Cardiac fibroblast (primary cell): ENCODE data around the gene RSPH9.
A peak's percentile ranks its signal among the peaks of the same experiment; 100 is the strongest.

Experiments
- DNase-seq, 2 donors: peaks; one replicate each; pipeline versions ENCODE4 v3.0.0 to v3.0.0-alpha.2; 2010; ENCODE audit warnings: low read depth in 2 of 2
- H3K4me3 ChIP-seq, 2 donors: replicated peaks in 1 of 2; 1 replicate in 1 of 2; 2 replicates in 1 of 2; pipeline ENCODE4 v1.5.1; 2011; ENCODE audit warnings: low read depth in 2 of 2, low read length in 2 of 2, mild to moderate bottlenecking in 2 of 2, moderate library complexity in 1 of 2
- TF ChIP-seq, protein P1 (sequence below): IDR thresholded peaks from one replicate; pipeline ENCODE4 v1.5.1; 2011; ENCODE audit warnings: low read depth, mild to moderate bottlenecking, low read length, inconsistent platforms

Gene RSPH9

GRCh38 chr6:43669050-43669921 lies 24.4 kb downstream of the RSPH9 start:
- H3K4me3 ChIP-seq: no peak overlapping the region
- TF ChIP-seq, protein P1, sequence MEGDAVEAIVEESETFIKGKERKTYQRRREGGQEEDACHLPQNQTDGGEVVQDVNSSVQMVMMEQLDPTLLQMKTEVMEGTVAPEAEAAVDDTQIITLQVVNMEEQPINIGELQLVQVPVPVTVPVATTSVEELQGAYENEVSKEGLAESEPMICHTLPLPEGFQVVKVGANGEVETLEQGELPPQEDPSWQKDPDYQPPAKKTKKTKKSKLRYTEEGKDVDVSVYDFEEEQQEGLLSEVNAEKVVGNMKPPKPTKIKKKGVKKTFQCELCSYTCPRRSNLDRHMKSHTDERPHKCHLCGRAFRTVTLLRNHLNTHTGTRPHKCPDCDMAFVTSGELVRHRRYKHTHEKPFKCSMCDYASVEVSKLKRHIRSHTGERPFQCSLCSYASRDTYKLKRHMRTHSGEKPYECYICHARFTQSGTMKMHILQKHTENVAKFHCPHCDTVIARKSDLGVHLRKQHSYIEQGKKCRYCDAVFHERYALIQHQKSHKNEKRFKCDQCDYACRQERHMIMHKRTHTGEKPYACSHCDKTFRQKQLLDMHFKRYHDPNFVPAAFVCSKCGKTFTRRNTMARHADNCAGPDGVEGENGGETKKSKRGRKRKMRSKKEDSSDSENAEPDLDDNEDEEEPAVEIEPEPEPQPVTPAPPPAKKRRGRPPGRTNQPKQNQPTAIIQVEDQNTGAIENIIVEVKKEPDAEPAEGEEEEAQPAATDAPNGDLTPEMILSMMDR: no peak
- DNase-seq: peak; percentile 57 to 83

DNA sequence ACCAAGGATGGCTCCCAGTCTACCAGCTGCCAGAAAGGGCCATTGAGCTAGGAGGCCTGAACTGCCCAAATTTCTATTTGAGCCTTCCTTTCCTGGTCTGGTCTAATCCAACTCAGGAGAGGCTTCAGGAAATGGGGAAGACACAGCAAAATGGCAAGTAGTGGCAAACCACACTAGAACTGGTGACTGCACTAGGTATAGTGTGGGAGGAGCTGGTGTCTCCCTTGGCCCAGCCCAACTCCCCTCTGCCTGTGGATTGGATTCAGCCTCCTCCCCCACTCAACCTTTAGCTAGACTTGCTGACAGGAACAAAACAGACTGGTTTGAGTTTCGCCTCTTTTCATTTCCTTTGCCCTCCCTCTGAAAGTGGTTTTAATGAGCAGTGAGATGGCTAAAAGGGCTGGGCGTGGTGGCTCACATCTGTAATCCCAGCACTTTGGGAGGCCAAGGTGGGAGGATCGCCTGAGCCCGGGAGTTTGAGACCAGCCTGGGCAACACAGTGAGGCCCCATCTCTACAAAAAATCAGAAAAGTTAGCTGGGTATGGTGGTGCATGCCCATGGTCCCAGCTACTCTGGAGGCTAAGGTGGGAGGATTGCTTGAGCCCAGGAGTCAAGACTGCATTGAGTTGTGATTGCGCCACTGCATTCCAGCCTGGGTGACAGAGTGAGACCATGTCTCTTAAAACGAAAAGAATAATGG lies 25.2 kb downstream of the RSPH9 start:
- H3K4me3 ChIP-seq: no peak overlapping the region
- DNase-seq: peak in 1 of 2 donors; percentile 58
- TF ChIP-seq, protein P1: no peak

DNA sequence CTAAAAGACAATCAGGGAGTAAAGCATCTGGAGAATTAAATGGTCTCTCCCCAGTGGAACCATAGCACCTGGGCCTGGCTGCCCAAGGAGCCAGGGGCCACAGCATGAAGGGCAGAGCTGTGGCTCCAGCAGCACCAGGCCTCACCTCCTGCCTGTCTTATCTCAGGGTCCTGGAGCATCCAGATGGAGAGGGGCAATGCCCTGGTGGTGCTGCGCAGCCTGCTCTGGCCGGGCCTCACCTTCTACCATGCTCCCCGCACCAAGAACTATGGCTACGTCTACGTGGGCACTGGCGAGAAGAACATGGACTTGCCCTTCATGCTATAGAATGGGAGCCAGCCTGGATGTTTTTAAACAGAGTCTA lies 25.8 kb downstream of the RSPH9 start:
- TF ChIP-seq, protein P1: no peak
- DNase-seq: no peak

DNA sequence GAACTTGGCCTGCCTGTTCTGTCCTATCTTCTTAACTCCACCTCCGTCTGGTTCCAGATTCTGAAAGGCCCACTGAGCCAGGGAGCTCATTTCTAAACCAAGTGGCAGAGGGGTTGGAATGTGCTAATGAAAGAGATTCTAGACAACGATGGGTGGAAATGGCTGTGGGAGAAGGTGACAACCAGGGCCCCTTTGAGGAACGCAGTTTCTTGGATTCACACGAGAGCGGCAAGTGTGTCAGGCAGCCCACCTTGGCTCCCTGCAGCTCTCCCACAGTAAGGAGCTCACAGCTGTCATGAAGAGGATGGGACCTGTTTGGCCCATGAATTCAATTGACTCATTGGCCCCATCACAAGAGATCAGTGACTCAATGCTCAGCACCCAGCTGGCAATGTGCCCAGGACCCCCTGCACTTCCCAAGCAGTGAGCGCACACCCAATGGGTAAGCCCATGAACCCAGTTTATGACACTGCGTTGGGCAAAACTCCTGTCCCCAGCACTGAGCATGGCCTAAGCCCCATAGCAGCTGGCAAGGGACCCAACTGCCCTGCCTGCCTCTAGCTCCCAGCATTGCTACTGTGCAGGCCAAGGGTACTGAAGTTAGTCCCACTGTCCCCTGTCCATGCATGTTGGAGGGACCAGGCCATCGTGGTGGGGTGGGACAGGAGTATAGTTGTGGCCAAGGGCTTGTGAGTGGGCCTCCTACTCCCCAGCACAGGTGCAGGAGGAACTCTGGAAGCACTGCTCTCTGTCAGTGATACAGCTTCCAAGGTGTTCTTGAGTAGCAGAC lies 26.4 kb downstream of the RSPH9 start:
- DNase-seq: no peak
- TF ChIP-seq, protein P1: no peak
- no peak overlapping the region for H3K4me3 ChIP-seq

More for the DNA sequence above, 25.8 kb downstream of the RSPH9 start:
- no peak overlapping the region for H3K4me3 ChIP-seq

- TF ChIP-seq, protein P1: no peak
- H3K4me3 ChIP-seq: no peak overlapping the region
- no peak for DNase-seq
These were observed 27.2 kb downstream of the RSPH9 start for GRCh38 chr6:43671801-43672690.
